GM23338 (cell line): ENCODE measurements around the gene UHRF2. TPM values are rescaled to one million over a fixed set of nuclear protein-coding genes. Genes with fewer than 3 reads are reported as not detected.

Source experiments
- ATAC-seq: fragments of 200-7000 bp; cut with Tn5 transposase; 3 replicates; pipeline ENCODE4 v1.9.1; 2020
- DNase-seq: peaks from one replicate; pipeline ENCODE4 v3.0.0-alpha.2; 2015; ENCODE audit warnings: low spot score
- H2AFZ ChIP-seq: fragments of 200-600 bp; sonication (generic); 2 replicates; pipeline ENCODE4 v1.8.0; 2016; ENCODE audit warnings: antibody characterized with exemption, mild to moderate bottlenecking, moderate library complexity
- H3F3A ChIP-seq: fragments of 200-600 bp; sonication (generic); replicated peaks from 2 replicates; pipeline ENCODE4 v1.8.0; 2017; ENCODE audit warnings: antibody characterized with exemption, mixed run types, low read depth
- H3K27ac ChIP-seq: fragments of 200-600 bp; sonication (generic); 2 replicates; pipeline ENCODE4 v1.6.1; 2016; ENCODE audit warnings: low read depth
- H3K27me3 ChIP-seq: fragments of 200-600 bp; sonication (generic); 2 replicates; pipeline ENCODE4 v1.8.0; 2016; ENCODE audit warnings: mild to moderate bottlenecking, mixed run types, moderate library complexity; ENCODE audit not compliant: insufficient read depth
- H3K36me3 ChIP-seq: fragments of 200-600 bp; sonication (generic); 2 replicates; pipeline ENCODE4 v1.8.0; 2016; ENCODE audit warnings: mild to moderate bottlenecking; ENCODE audit not compliant: insufficient read depth
- H3K4me1 ChIP-seq: fragments of 200-600 bp; sonication (generic); 2 replicates; pipeline ENCODE4 v1.8.0; 2016; ENCODE audit warnings: mild to moderate bottlenecking, moderate library complexity; ENCODE audit not compliant: insufficient read depth
- H3K4me2 ChIP-seq: fragments of 200-600 bp; sonication (generic); 2 replicates; pipeline ENCODE4 v1.7.1; 2017; ENCODE audit warnings: mixed run types
- H3K4me3 ChIP-seq: fragments of 200-600 bp; sonication (generic); 2 replicates; pipeline ENCODE4 v1.6.1; 2016; ENCODE audit warnings: mixed run types
- H3K79me2 ChIP-seq: fragments of 200-600 bp; sonication (generic); replicated peaks from 2 replicates; pipeline ENCODE4 v1.8.0; 2017; ENCODE audit warnings: mild to moderate bottlenecking; ENCODE audit not compliant: insufficient read depth
- H3K9me2 ChIP-seq: fragments of 200-600 bp; sonication (generic); 2 replicates; pipeline ENCODE4 v1.8.0; 2017; ENCODE audit not compliant: insufficient read depth
- H4K20me1 ChIP-seq: fragments of 200-600 bp; sonication (generic); replicated peaks from 2 replicates; pipeline ENCODE4 v1.8.0; 2017; ENCODE audit warnings: mild to moderate bottlenecking; ENCODE audit not compliant: insufficient read depth
- H3K27ac Mint-ChIP-seq: 2 replicates; pipeline ENCODE4 v1.8.0; 2020; ENCODE audit warnings: inconsistent platforms, mild to moderate bottlenecking, moderate library complexity, mixed read lengths
- H3K27me3 Mint-ChIP-seq: 3 replicates; pipeline ENCODE4 v1.8.0; 2022; ENCODE audit warnings: low read depth, mild to moderate bottlenecking, moderate library complexity, mixed read lengths, inconsistent platforms; ENCODE audit not compliant: insufficient read depth, poor library complexity
- H3K36me3 Mint-ChIP-seq: 3 replicates; pipeline ENCODE4 v1.8.0; 2021; ENCODE audit warnings: low read depth, mild to moderate bottlenecking, inconsistent platforms, moderate library complexity, mixed read lengths
- H3K4me1 Mint-ChIP-seq: 3 replicates; pipeline ENCODE4 v1.8.0; 2020; ENCODE audit warnings: mild to moderate bottlenecking, inconsistent platforms, mixed read lengths
- H3K4me3 Mint-ChIP-seq: 3 replicates; pipeline ENCODE4 v1.8.0; 2021; ENCODE audit warnings: moderate library complexity, mild to moderate bottlenecking, inconsistent platforms, mixed read lengths
- H3K9me3 Mint-ChIP-seq: 3 replicates; pipeline ENCODE4 v1.8.0; 2020; ENCODE audit warnings: moderate library complexity, mild to moderate bottlenecking, inconsistent platforms, mixed read lengths
- CREB1 ChIP-seq: fragments of 250-450 bp; sonication (Bioruptor Pico); IDR thresholded peaks from 2 replicates; pipeline ENCODE4 v1.5.0; 2020; ENCODE audit warnings: low read depth, mild to moderate bottlenecking, moderate library complexity
- EZH2 ChIP-seq: fragments of 200-600 bp; sonication (generic); IDR thresholded peaks from one replicate; pipeline ENCODE4 v1.8.0; 2017; ENCODE audit warnings: antibody characterized with exemption, mild to moderate bottlenecking, low read depth; ENCODE audit not compliant: unreplicated experiment
- EZH2phosphoT487 ChIP-seq: fragments of 200-600 bp; sonication (generic); IDR thresholded peaks from one replicate; pipeline ENCODE4 v1.8.1; 2018; ENCODE audit warnings: antibody characterized with exemption; ENCODE audit not compliant: unreplicated experiment
- JUNB ChIP-seq: IDR thresholded peaks from one replicate; pipeline ENCODE4 v1.6.1; 2016; ENCODE audit warnings: antibody characterized with exemption; ENCODE audit not compliant: unreplicated experiment
- POLR2AphosphoS5 ChIP-seq: IDR thresholded peaks from 2 replicates; pipeline ENCODE4 v1.6.1; 2016; ENCODE audit warnings: antibody characterized with exemption, low read depth
- STAT1 ChIP-seq: IDR thresholded peaks from one replicate; pipeline ENCODE4 v1.6.1; 2016; ENCODE audit warnings: antibody characterized with exemption; ENCODE audit not compliant: unreplicated experiment
- ZNF114 ChIP-seq: fragments of 250-450 bp; sonication (Bioruptor Pico); IDR thresholded peaks from 2 replicates; pipeline ENCODE4 v1.5.0; 2020; ENCODE audit warnings: mild to moderate bottlenecking, moderate library complexity
- polyA plus RNA-seq: library from polyadenylated mRNA; unstranded; fragments of >200 nt; fragmentation: Nextera tagmentation; extraction: Ambion mirVana; gene quantifications from 2 replicates; pipeline ENCODE4 v1.2.1, GENCODE V29; 2016
- total RNA-seq: library from RNA; depleted of rRNA; stranded (reverse); fragments of >200 nt; shearing (Covaris generic); gene quantifications from 2 replicates; pipeline ENCODE4 v1.2.3, GENCODE V29; 2014
- TF ChIP-seq, protein P1 (sequence below), 2 experiments: fragments of 200-600 bp in 1 of 2; sonication (generic) in 1 of 2; conservative IDR thresholded peaks; 2 replicates each; pipeline versions ENCODE4 v1.5.1 to v1.6.1; 2016 to 2017; ENCODE audit warnings: antibody characterized with exemption in 2 of 2, low read depth in 2 of 2, mild to moderate bottlenecking in 2 of 2, moderate library complexity in 1 of 2
- TF ChIP-seq, protein P2 (sequence below): IDR thresholded peaks from 2 replicates; pipeline ENCODE4 v1.6.1; 2016; ENCODE audit warnings: antibody characterized with exemption
- TF ChIP-seq, protein P3 (sequence below): IDR thresholded peaks from one replicate; pipeline ENCODE4 v1.6.1; 2018; ENCODE audit warnings: antibody characterized with exemption; ENCODE audit not compliant: unreplicated experiment

Gene UHRF2
- total and polyA plus RNA-seq, 2 experiments from 2014 or later = 15.1 to 51.6 TPM

- TF ChIP-seq, protein P1, sequence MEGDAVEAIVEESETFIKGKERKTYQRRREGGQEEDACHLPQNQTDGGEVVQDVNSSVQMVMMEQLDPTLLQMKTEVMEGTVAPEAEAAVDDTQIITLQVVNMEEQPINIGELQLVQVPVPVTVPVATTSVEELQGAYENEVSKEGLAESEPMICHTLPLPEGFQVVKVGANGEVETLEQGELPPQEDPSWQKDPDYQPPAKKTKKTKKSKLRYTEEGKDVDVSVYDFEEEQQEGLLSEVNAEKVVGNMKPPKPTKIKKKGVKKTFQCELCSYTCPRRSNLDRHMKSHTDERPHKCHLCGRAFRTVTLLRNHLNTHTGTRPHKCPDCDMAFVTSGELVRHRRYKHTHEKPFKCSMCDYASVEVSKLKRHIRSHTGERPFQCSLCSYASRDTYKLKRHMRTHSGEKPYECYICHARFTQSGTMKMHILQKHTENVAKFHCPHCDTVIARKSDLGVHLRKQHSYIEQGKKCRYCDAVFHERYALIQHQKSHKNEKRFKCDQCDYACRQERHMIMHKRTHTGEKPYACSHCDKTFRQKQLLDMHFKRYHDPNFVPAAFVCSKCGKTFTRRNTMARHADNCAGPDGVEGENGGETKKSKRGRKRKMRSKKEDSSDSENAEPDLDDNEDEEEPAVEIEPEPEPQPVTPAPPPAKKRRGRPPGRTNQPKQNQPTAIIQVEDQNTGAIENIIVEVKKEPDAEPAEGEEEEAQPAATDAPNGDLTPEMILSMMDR (conservative IDR thresholded peaks at IDR 0.05; ENCODE audit: low read depth in 2 of 2) = no peak
- TF ChIP-seq CREB1 = no peak
Observed at GRCh38 chr9:6512085-6512657, 99.2 kb downstream of the UHRF2 start (continued).

DNA sequence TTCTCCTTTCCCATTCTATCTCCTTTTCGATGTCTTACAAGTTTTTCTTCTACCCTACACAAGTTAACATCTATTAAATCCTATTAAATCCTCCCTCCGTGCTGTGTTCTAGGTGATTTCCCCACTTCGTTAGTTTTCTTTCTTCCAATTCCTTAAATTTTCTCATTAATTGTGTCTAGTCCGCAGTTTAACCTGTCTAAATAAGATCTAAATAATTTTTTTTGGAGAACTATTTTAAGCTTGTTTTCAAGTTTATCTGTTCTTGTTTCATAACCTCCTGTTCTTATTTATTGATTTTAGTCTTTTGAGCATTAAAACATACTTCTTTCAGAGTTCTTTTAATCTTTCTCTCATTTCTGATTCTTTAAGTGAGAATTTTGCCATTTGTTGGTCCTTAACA is 109.3 kb downstream of the UHRF2 start:
- H2AFZ ChIP-seq = no peak overlapping the region
- no peaks in the 10 kb centered on the region for H3K4me1 ChIP-seq
- no peaks in the 10 kb centered on the region for H3K79me2 ChIP-seq
- H3K27me3 ChIP-seq = no peaks in the 10 kb centered on the region
- ATAC-seq (no peak), DNase-seq (no peak)
- no peaks in the 10 kb centered on the region; the same call in 1 of the 2 replicates for H3F3A ChIP-seq
- Mint-ChIP-seq H3K4me1 (peaks cover 3% of the 10 kb centered on the region; the same call in 1 of the 3 replicates), H3K27me3 (peaks cover 2% of the 10 kb centered on the region), H3K27ac (no peak overlapping the region), H3K4me3 (no peak overlapping the region), H3K9me3 (peaks cover 17% of the 10 kb centered on the region; the same call in 2 of the 3 replicates), H3K36me3 (peaks cover 22% of the 10 kb centered on the region; the same call in 2 of the 3 replicates)
- no peaks in the 10 kb centered on the region for H4K20me1 ChIP-seq
- H3K4me3 ChIP-seq = no peak overlapping the region
- H3K27ac ChIP-seq = no peak overlapping the region
- H3K36me3 ChIP-seq = 0 out of 2 replicates have a peak, but pooled peaks cover 4% of the 10 kb centered on the region
- no peaks in the 10 kb centered on the region for H3K9me2 ChIP-seq
- H3K4me2 ChIP-seq = no peak overlapping the region
- no peak for TF ChIP-seq CREB1
- TF ChIP-seq EZH2phosphoT487 = no peak
- TF ChIP-seq, protein P2, sequence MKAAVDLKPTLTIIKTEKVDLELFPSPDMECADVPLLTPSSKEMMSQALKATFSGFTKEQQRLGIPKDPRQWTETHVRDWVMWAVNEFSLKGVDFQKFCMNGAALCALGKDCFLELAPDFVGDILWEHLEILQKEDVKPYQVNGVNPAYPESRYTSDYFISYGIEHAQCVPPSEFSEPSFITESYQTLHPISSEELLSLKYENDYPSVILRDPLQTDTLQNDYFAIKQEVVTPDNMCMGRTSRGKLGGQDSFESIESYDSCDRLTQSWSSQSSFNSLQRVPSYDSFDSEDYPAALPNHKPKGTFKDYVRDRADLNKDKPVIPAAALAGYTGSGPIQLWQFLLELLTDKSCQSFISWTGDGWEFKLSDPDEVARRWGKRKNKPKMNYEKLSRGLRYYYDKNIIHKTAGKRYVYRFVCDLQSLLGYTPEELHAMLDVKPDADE = no peak
- TF ChIP-seq, protein P3, sequence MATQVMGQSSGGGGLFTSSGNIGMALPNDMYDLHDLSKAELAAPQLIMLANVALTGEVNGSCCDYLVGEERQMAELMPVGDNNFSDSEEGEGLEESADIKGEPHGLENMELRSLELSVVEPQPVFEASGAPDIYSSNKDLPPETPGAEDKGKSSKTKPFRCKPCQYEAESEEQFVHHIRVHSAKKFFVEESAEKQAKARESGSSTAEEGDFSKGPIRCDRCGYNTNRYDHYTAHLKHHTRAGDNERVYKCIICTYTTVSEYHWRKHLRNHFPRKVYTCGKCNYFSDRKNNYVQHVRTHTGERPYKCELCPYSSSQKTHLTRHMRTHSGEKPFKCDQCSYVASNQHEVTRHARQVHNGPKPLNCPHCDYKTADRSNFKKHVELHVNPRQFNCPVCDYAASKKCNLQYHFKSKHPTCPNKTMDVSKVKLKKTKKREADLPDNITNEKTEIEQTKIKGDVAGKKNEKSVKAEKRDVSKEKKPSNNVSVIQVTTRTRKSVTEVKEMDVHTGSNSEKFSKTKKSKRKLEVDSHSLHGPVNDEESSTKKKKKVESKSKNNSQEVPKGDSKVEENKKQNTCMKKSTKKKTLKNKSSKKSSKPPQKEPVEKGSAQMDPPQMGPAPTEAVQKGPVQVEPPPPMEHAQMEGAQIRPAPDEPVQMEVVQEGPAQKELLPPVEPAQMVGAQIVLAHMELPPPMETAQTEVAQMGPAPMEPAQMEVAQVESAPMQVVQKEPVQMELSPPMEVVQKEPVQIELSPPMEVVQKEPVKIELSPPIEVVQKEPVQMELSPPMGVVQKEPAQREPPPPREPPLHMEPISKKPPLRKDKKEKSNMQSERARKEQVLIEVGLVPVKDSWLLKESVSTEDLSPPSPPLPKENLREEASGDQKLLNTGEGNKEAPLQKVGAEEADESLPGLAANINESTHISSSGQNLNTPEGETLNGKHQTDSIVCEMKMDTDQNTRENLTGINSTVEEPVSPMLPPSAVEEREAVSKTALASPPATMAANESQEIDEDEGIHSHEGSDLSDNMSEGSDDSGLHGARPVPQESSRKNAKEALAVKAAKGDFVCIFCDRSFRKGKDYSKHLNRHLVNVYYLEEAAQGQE = no peak
- TF ChIP-seq STAT1 = no peak
- TF ChIP-seq POLR2AphosphoS5 = no peak
- TF ChIP-seq ZNF114 = no peak
- no peak for TF ChIP-seq EZH2
- TF ChIP-seq, protein P1 (conservative IDR thresholded peaks at IDR 0.05; ENCODE audit: low read depth in 2 of 2) = no peak
- TF ChIP-seq JUNB = no peak
